Measurements from ENCODE around the gene MACROD2.

Gene MACROD2

DNA sequence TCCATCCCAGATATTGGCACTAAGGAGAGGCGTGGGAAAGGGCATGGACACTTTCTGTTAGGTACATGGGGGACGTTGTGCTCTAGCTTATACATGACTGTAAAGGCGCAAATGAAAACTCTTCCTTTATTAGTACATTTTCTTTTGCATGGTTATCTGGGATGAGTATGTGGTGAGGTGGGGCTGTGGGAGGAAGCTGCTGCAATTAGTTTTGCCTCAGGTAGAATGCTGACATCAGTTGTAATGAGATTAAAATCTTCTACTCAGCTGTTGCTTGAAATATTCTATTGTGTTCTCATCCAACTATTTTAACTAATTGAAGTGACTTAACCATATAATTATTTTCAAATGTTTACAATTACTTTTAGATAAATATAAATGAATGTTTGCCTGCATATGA is 560.4 kb downstream of the MACROD2 start:
- TF ChIP-seq YY1 (IDR thresholded peaks at IDR 0.05; ENCODE audit: insufficient read depth, insufficient read length) (no peak), ZNF274 (IDR thresholded peaks at IDR 0.05; ENCODE audit: low read depth, low read length) (no peak), SUZ12 (IDR thresholded peaks at IDR 0.05; ENCODE audit: extremely low read depth, insufficient read depth, insufficient read length) (no peak)
- H3K27me3 ChIP-seq (ENCODE audit: insufficient read depth, insufficient read length): no peaks in the 10 kb centered on the region
- no peak overlapping the region for H3K4me3 ChIP-seq (ENCODE audit: insufficient read length, low read depth)
- no peaks in the 10 kb centered on the region for H3K36me3 ChIP-seq (ENCODE audit: insufficient read depth, insufficient read length, low read length)
- H3K9me3 ChIP-seq (ENCODE audit: insufficient read depth, low read length): no peaks in the 10 kb centered on the region
- no peaks in the 10 kb centered on the region for H3K4me1 ChIP-seq (ENCODE audit: insufficient read depth, insufficient read length)
- H3K9ac ChIP-seq (ENCODE audit: insufficient read length, low read depth): no peak overlapping the region
- DNase-seq (ENCODE audit: low read depth, low spot score): no peak

DNA sequence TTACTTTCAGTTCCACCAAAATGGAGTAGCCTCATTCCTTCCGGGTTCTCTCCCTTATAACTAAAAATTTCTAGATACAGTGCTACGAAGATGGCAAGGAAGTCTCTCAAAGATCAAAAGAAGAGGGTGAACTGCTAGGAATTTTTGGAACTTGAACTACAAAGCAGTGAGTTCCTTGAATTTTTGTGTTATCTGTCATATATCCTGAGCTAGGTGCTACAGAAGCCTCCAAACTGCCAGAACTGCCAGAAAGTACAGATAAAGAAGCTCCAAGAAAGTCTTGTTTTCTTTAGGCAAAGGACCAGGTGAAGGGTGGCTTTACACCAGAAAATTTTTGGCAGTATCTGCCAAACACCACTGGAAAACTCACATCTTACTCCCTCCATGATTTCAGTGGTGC is 560.9 kb downstream of the MACROD2 start:
- TF ChIP-seq ZNF274 (IDR thresholded peaks at IDR 0.05; ENCODE audit: low read depth, low read length): no peak
- Histone ChIP-seq H3K9me3 (ENCODE audit: insufficient read depth, low read length) (no peaks in the 10 kb centered on the region), H3K4me1 (ENCODE audit: insufficient read depth, insufficient read length) (no peaks in the 10 kb centered on the region), H3K9ac (ENCODE audit: insufficient read length, low read depth) (no peak overlapping the region), H3K4me3 (ENCODE audit: insufficient read length, low read depth) (no peak overlapping the region), H3K27me3 (ENCODE audit: insufficient read depth, insufficient read length) (no peaks in the 10 kb centered on the region), H3K36me3 (ENCODE audit: insufficient read depth, insufficient read length, low read length) (no peaks in the 10 kb centered on the region)
- DNase-seq (ENCODE audit: low read depth, low spot score): no peak

DNA sequence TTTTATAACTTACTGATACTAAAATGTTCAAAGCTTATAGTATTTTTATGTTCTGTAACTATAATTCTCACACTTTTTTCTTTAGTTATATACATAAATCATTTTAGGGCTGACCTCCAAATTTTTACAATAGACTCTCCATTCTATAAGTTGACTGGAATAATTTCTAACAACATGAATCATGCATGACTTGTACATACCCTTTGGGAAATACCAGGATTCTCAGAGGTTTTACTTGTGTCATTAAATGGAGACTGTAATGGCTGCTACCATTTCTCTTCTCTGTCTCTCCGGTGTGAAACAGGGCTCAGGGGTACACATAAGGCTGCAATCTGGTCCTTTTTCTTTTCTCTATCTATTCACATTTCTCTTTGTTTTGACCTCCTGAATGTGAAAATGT is 564.3 kb downstream of the MACROD2 start:
- Histone ChIP-seq H3K4me3 (ENCODE audit: insufficient read length, low read depth) (no peak overlapping the region), H3K4me1 (ENCODE audit: insufficient read depth, insufficient read length) (no peaks in the 10 kb centered on the region), H3K36me3 (ENCODE audit: insufficient read depth, insufficient read length, low read length) (no peaks in the 10 kb centered on the region), H3K27me3 (ENCODE audit: insufficient read depth, insufficient read length) (no peaks in the 10 kb centered on the region), H3K9me3 (ENCODE audit: insufficient read depth, low read length) (no peaks in the 10 kb centered on the region), H3K9ac (ENCODE audit: insufficient read length, low read depth) (no peak overlapping the region)
- DNase-seq (ENCODE audit: low read depth, low spot score): no peak
- TF ChIP-seq SUZ12 (IDR thresholded peaks at IDR 0.05; ENCODE audit: extremely low read depth, insufficient read depth, insufficient read length) (no peak), ZNF274 (IDR thresholded peaks at IDR 0.05; ENCODE audit: low read depth, low read length) (no peak), YY1 (IDR thresholded peaks at IDR 0.05; ENCODE audit: insufficient read depth, insufficient read length) (no peak)

DNA sequence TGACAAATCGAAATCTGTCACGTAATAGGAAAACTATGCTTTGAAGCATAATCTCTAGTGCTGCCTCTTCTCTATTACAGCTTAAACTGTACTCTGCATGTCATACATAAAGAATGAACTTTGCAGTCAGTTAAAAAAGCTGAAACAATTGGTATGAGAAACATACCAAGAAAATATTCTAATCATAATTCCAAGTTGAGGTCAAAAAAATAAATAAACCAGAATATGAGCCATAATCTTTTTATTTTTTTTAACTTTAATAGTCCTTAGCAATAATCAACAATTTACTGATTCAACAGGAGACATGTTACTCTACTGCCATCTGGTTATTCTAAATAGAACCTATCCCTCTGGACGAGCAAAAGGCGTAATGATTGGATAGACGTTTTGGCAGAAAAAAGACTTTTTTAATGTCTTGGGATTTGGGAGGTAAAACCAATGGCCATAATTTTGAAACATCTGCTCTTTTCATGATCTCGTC is 566.5 kb downstream of the MACROD2 start:
- no peak for DNase-seq (ENCODE audit: low read depth, low spot score)
- Histone ChIP-seq H3K4me1 (ENCODE audit: insufficient read depth, insufficient read length) (no peaks in the 10 kb centered on the region), H3K27me3 (ENCODE audit: insufficient read depth, insufficient read length) (no peaks in the 10 kb centered on the region), H3K4me3 (ENCODE audit: insufficient read length, low read depth) (no peak overlapping the region), H3K9me3 (ENCODE audit: insufficient read depth, low read length) (peaks cover 12% of the 10 kb centered on the region), H3K36me3 (ENCODE audit: insufficient read depth, insufficient read length, low read length) (no peaks in the 10 kb centered on the region), H3K9ac (ENCODE audit: insufficient read length, low read depth) (no peak overlapping the region)
- no peak for TF ChIP-seq SUZ12 (IDR thresholded peaks at IDR 0.05; ENCODE audit: extremely low read depth, insufficient read depth, insufficient read length)
- TF ChIP-seq ZNF274 (IDR thresholded peaks at IDR 0.05; ENCODE audit: low read depth, low read length): no peak
- no peak for TF ChIP-seq YY1 (IDR thresholded peaks at IDR 0.05; ENCODE audit: insufficient read depth, insufficient read length)

DNA sequence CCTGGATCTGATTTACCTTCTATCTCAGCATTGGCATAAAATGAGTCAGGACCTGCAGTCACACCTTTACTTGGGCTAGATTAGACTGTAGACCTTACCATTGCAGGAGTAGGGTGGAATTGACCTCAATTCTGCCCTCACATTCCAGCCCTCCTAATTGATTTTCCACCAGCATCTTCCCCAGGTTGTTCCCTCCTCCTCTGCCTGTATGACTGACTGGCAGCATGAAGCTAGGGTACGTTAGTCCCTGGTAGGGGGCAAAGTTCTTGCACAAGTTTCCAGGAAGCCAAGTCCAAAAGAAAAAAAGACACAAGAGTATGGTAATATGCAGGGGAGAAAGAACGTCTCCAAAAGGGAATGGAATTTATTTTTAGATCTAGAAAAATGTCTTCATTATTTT is 567.7 kb downstream of the MACROD2 start:
- Histone ChIP-seq H3K36me3 (ENCODE audit: insufficient read depth, insufficient read length, low read length) (no peaks in the 10 kb centered on the region), H3K27me3 (ENCODE audit: insufficient read depth, insufficient read length) (no peaks in the 10 kb centered on the region), H3K9me3 (ENCODE audit: insufficient read depth, low read length) (peaks cover 12% of the 10 kb centered on the region), H3K4me3 (ENCODE audit: insufficient read length, low read depth) (no peak overlapping the region), H3K9ac (ENCODE audit: insufficient read length, low read depth) (no peak overlapping the region), H3K4me1 (ENCODE audit: insufficient read depth, insufficient read length) (no peaks in the 10 kb centered on the region)
- TF ChIP-seq SUZ12 (IDR thresholded peaks at IDR 0.05; ENCODE audit: extremely low read depth, insufficient read depth, insufficient read length) (no peak), YY1 (IDR thresholded peaks at IDR 0.05; ENCODE audit: insufficient read depth, insufficient read length) (no peak), ZNF274 (IDR thresholded peaks at IDR 0.05; ENCODE audit: low read depth, low read length) (no peak)
- no peak for DNase-seq (ENCODE audit: low read depth, low spot score)

DNA sequence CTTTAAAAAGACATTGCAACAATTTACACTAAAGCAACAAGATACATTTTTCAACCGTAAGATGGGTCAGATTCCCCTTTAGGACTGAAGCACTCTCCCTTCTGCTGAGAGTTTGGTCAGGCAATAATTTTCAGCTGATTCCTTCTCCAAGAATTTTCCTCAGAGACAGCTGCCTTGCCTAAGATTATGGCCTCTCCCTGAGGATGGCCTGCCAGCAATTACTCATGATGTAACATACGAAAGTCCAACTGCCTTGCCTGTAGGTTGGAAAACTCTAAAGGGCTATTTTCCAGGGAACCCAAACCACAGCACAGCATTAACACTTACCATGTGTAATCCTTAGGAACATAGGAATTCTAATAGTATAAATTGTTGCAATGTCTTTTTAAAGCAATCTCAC is 571.2 kb downstream of the MACROD2 start:
- Histone ChIP-seq H3K9me3 (ENCODE audit: insufficient read depth, low read length) (peaks cover 12% of the 10 kb centered on the region), H3K4me3 (ENCODE audit: insufficient read length, low read depth) (no peak overlapping the region), H3K9ac (ENCODE audit: insufficient read length, low read depth) (no peak overlapping the region), H3K36me3 (ENCODE audit: insufficient read depth, insufficient read length, low read length) (no peaks in the 10 kb centered on the region), H3K4me1 (ENCODE audit: insufficient read depth, insufficient read length) (no peaks in the 10 kb centered on the region), H3K27me3 (ENCODE audit: insufficient read depth, insufficient read length) (no peaks in the 10 kb centered on the region)
- TF ChIP-seq YY1 (IDR thresholded peaks at IDR 0.05; ENCODE audit: insufficient read depth, insufficient read length) (no peak), ZNF274 (IDR thresholded peaks at IDR 0.05; ENCODE audit: low read depth, low read length) (no peak), SUZ12 (IDR thresholded peaks at IDR 0.05; ENCODE audit: extremely low read depth, insufficient read depth, insufficient read length) (no peak)
- DNase-seq (ENCODE audit: low read depth, low spot score): no peak

DNA sequence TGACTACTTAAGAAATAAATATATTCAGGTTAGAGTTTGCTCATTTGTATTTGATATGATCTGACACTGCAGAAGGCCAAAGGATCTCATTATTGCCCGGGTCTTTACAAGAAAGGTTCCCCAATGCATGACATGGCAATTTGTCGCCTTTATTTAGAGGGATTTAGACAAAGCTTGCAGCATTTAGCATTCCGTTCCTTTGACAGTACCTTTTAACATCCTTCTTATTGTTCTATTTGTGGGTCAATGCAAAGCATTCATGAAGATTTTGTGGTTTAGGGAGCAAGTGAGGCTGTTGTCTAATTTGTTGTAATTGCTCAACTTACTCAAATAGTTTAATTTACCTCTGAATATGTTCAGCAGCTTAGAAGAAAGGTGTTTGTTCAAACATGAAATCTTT is 572.9 kb downstream of the MACROD2 start:
- H3K4me3 ChIP-seq (ENCODE audit: insufficient read length, low read depth): no peak overlapping the region
- H3K9me3 ChIP-seq (ENCODE audit: insufficient read depth, low read length): peaks cover 12% of the 10 kb centered on the region
- no peak for TF ChIP-seq SUZ12 (IDR thresholded peaks at IDR 0.05; ENCODE audit: extremely low read depth, insufficient read depth, insufficient read length)
- no peak for TF ChIP-seq ZNF274 (IDR thresholded peaks at IDR 0.05; ENCODE audit: low read depth, low read length)
- TF ChIP-seq YY1 (IDR thresholded peaks at IDR 0.05; ENCODE audit: insufficient read depth, insufficient read length): no peak
- no peak overlapping the region for H3K9ac ChIP-seq (ENCODE audit: insufficient read length, low read depth)
- peak; percentile 8 for DNase-seq (ENCODE audit: low read depth, low spot score)
- no peaks in the 10 kb centered on the region for H3K4me1 ChIP-seq (ENCODE audit: insufficient read depth, insufficient read length)
- H3K27me3 ChIP-seq (ENCODE audit: insufficient read depth, insufficient read length): no peaks in the 10 kb centered on the region
- H3K36me3 ChIP-seq (ENCODE audit: insufficient read depth, insufficient read length, low read length): no peaks in the 10 kb centered on the region

DNA sequence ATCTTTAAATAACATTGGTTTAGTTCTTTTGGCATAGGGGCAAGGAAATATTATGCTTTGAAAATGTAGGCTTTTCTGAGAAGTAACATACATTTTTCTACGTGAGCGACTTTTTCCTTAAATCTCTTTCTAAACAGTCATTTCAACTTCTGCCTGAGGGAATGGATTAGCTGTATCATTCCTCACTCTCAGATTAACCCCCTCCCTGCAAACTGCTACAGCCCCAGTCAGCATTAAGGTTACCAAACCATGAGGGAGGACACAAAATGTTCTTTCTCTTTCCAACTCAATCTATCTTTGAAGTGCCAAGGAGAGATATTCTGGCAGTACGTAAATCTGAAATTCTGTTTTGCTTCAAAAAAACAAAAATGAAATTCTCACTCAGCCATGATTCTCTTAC is 573.4 kb downstream of the MACROD2 start:
- Histone ChIP-seq H3K36me3 (ENCODE audit: insufficient read depth, insufficient read length, low read length) (no peaks in the 10 kb centered on the region), H3K4me1 (ENCODE audit: insufficient read depth, insufficient read length) (no peaks in the 10 kb centered on the region)
- TF ChIP-seq SUZ12 (IDR thresholded peaks at IDR 0.05; ENCODE audit: extremely low read depth, insufficient read depth, insufficient read length) (no peak), ZNF274 (IDR thresholded peaks at IDR 0.05; ENCODE audit: low read depth, low read length) (no peak), YY1 (IDR thresholded peaks at IDR 0.05; ENCODE audit: insufficient read depth, insufficient read length) (no peak)

More for the DNA sequence above, 573.4 kb downstream of the MACROD2 start:
- no peak overlapping the region for H3K9ac ChIP-seq (ENCODE audit: insufficient read length, low read depth)
- H3K4me3 ChIP-seq (ENCODE audit: insufficient read length, low read depth): no peak overlapping the region
- no peak for DNase-seq (ENCODE audit: low read depth, low spot score)
- H3K9me3 ChIP-seq (ENCODE audit: insufficient read depth, low read length): peaks cover 12% of the 10 kb centered on the region
- H3K27me3 ChIP-seq (ENCODE audit: insufficient read depth, insufficient read length): no peaks in the 10 kb centered on the region
